Right lobe of liver (tissue), 6 donors: ENCODE results near the gene SH3GL3. TPM values are rescaled to one million over a fixed set of nuclear protein-coding genes. Genes with fewer than 3 reads are reported as not detected.

Experiments
- ATAC-seq, 4 donors: fragments of 200-7000 bp; cut with Tn5 transposase; one replicate each; pipeline ENCODE4 v1.9.1; 2020; ENCODE audit warnings: mild to moderate bottlenecking in 4 of 4, moderate library complexity in 4 of 4
- DNase-seq, 3 donors: peaks; one replicate each; pipeline ENCODE4 v3.0.0-alpha.2; 2020
- H3K27ac ChIP-seq, 3 donors: fragments of 200-600 bp; one replicate each; pipeline ENCODE4 v1.8.0; 2022
- H3K27me3 ChIP-seq, 2 donors: fragments of 200-600 bp; one replicate each; pipeline ENCODE4 v1.8.0; 2022
- H3K36me3 ChIP-seq, 4 donors: fragments of 200-600 bp; sonication (generic) in 1 of 4; one replicate each; pipeline versions ENCODE4 v1.5.1 to v1.8.0; 2017 to 2022; ENCODE audit warnings: control low read depth in 1 of 4
- H3K4me1 ChIP-seq, 4 donors: fragments of 200-600 bp; sonication (generic) in 1 of 4; one replicate each; pipeline versions ENCODE4 v1.5.1 to v1.8.0; 2017 to 2022; ENCODE audit warnings: control low read depth in 1 of 4
- H3K4me3 ChIP-seq, 3 donors: fragments of 200-600 bp; one replicate each; pipeline ENCODE4 v1.8.0; 2022
- H3K9me3 ChIP-seq, 4 donors: fragments of 200-600 bp; sonication (generic) in 1 of 4; one replicate each; pipeline versions ENCODE4 v1.5.1 to v1.8.0; 2017 to 2022; ENCODE audit warnings: control low read depth in 1 of 4
- POLR2A ChIP-seq: fragments of 450-650 bp; IDR thresholded peaks from one replicate; pipeline ENCODE4 v1.6.1; 2017; ENCODE audit warnings: antibody characterized with exemption, mild to moderate bottlenecking
- WGBS: methylation state at CpG from one replicate; pipeline ENCODE4 v1.1.6; 2018; ENCODE audit warnings: low coverage, low lambda C conversion rate; ENCODE audit not compliant: insufficient coverage; ENCODE audit errors: missing lambda C conversion rate; 5-methylcytosine and 5-hydroxymethylcytosine counted together
- intact Hi-C, 2 donors: fragments of 100-400 bp; cut with DNase I; formaldehyde crosslinking; loops; one replicate each; pipeline versions ENCODE4 v1.11.2 to v1.14.1; 2022
- total RNA-seq, 6 experiments: library from RNA; depleted of rRNA in 2 of 6; stranded (reverse); fragments of >200 nt in 2 of 6; fragmentation: NEBNext Ultra II Directional in 3 of 6; extraction: Animal tissue kit (Norgen Biotek cat#: 25700) in 3 of 6; gene quantifications; one replicate each; pipeline versions ENCODE4 v1.1.0 to v1.2.4, GENCODE V29; 2016 to 2023
- TF ChIP-seq, protein P1 (sequence below), 4 donors: fragments of 200-600 bp in 3 of 4; fragments of 450-650 bp in 1 of 4; IDR thresholded peaks; one replicate each; pipeline versions ENCODE4 v1.5.1 to v1.8.0; 2016 to 2022; ENCODE audit warnings: antibody characterized with exemption in 4 of 4, mild to moderate bottlenecking in 2 of 4
- donor health status: DM: no; HTN: yes; CAD: no.
- donor health status: DM: no; HTN: no; CAD: no.
- donor health status: DM: no; HTN: no; CAD: no.
- donor health status: DM: no; HTN: yes; CAD: no.
- donor health status: DM: no; HTN: yes; CAD: no.

The SH3GL3 gene
- total RNA-seq, 6 experiments from 2014 or later = not detected

DNA sequence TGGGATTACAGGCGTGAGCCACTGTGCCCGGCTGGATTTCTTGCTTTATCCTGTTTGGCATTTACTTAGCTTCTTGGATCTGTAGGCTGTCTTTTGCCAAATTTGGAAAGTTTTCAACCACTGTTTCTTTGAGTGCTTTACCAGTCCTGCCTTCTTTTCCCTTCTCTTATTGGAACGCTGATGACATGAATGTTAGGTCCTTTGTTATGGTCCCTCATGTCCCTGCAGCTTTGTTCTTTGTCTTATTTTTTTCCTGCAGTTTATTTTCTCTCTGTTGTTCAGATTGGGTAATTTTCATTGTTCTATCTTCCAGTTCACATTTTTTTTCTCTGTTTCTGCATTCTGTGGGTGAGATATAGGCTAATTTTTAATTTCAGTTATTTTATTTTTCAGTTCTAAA, 25.0 kb downstream of the SH3GL3 start:
- H3K4me1 ChIP-seq = no peaks in the 10 kb centered on the region
- H3K36me3 ChIP-seq = no peaks in the 10 kb centered on the region
- no peaks in the 10 kb centered on the region for H3K9me3 ChIP-seq
- no peak overlapping the region for H3K27ac ChIP-seq
- H3K4me3 ChIP-seq = no peak overlapping the region
- ATAC-seq (no peak), DNase-seq (no peak)
- H3K27me3 ChIP-seq = no peaks in the 10 kb centered on the region
- no peak for TF ChIP-seq POLR2A
- TF ChIP-seq, protein P1, sequence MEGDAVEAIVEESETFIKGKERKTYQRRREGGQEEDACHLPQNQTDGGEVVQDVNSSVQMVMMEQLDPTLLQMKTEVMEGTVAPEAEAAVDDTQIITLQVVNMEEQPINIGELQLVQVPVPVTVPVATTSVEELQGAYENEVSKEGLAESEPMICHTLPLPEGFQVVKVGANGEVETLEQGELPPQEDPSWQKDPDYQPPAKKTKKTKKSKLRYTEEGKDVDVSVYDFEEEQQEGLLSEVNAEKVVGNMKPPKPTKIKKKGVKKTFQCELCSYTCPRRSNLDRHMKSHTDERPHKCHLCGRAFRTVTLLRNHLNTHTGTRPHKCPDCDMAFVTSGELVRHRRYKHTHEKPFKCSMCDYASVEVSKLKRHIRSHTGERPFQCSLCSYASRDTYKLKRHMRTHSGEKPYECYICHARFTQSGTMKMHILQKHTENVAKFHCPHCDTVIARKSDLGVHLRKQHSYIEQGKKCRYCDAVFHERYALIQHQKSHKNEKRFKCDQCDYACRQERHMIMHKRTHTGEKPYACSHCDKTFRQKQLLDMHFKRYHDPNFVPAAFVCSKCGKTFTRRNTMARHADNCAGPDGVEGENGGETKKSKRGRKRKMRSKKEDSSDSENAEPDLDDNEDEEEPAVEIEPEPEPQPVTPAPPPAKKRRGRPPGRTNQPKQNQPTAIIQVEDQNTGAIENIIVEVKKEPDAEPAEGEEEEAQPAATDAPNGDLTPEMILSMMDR (IDR thresholded peaks at IDR 0.05) = no peak
- 53% methylated on average over 3 of the region's 3 CpGs for WGBS
- intact Hi-C loops = no loop called here

DNA sequence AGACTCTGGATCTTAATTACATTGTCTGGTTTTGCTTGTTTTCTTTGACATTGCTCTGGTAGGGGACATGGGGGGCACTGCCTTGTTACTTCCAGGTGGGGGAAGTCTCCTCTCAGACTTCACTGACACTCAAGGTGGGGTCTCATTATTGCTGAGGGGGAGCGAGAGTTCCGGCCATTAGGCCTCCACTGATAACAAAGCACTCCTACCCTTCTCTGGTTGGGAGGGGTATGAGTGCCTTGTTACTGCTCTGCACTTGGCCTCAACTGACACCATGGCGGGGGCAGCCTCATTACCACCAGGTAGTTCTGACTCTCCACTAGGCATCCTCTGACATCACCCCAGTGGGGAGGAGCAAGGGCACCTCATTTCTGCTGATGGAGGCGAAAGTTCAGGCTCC, 25.7 kb downstream of the SH3GL3 start:
- intact Hi-C loops = no loop called here
- TF ChIP-seq POLR2A = no peak
- TF ChIP-seq, protein P1 (IDR thresholded peaks at IDR 0.05) = no peak
- H3K36me3 ChIP-seq = no peaks in the 10 kb centered on the region
- H3K9me3 ChIP-seq = no peaks in the 10 kb centered on the region
- no peaks in the 10 kb centered on the region for H3K27me3 ChIP-seq
- 82% methylated on average over 3 of the region's 4 CpGs for WGBS
- no peak overlapping the region for H3K4me3 ChIP-seq
- no peak overlapping the region for H3K27ac ChIP-seq
- ATAC-seq = no peak
- DNase-seq = no peak
- no peaks in the 10 kb centered on the region for H3K4me1 ChIP-seq

DNA sequence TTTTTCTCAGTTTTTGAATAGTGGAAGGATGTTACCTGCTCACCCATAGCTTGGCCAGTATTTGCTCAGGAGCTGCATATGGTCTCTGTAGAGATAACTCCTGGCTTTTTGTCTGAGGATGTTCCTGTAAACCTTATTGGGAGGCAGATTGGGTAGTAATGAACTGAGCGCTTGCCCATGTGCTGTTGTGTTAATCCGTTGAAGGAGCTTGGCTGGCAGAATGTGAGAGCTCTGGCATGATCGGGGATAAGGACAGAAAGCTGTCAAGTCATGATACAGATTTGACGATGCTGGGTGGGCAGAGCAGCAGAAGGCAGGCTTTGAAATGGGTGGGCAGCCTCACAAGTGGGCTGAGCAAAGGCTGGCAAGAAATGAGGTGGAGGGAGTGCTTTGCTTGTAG, 27.4 kb downstream of the SH3GL3 start:
- H3K4me1 ChIP-seq = no peaks in the 10 kb centered on the region
- no peaks in the 10 kb centered on the region for H3K27me3 ChIP-seq
- no peak for TF ChIP-seq POLR2A
- TF ChIP-seq, protein P1 (IDR thresholded peaks at IDR 0.05) = no peak
- H3K36me3 ChIP-seq = no peaks in the 10 kb centered on the region
- no peak for DNase-seq
- intact Hi-C loops = no loop called here
- WGBS = 55% methylated on average over 4 of the region's 4 CpGs
- no peak overlapping the region for H3K4me3 ChIP-seq
- ATAC-seq = no peak
- H3K9me3 ChIP-seq = no peaks in the 10 kb centered on the region
- no peak overlapping the region for H3K27ac ChIP-seq

DNA sequence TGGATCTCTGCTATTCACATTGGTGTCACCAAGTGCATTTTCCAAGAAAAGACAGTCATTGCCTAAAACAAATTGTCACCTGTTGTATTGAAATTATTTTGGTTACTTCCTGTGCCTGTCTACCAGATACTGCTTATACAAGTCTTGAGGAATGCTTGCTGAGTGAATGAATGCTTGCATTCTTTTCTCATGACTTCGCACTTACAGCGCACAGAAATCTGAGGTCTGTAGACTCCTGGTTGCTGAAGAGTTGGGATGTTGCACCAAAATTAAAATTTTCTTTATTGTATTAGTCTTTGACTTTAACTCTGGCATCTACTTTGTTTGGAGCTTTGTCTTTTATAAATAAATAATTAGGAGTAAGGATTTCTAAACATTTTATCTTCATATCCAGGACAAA, 28.4 kb downstream of the SH3GL3 start:
- Histone ChIP-seq H3K9me3 (no peaks in the 10 kb centered on the region), H3K4me3 (no peak overlapping the region), H3K36me3 (no peaks in the 10 kb centered on the region), H3K4me1 (no peaks in the 10 kb centered on the region), H3K27ac (no peak overlapping the region), H3K27me3 (no peaks in the 10 kb centered on the region)
- intact Hi-C loops = no loop called here
- no peak for DNase-seq
- ATAC-seq = no peak
- 80% methylated on average over 2 of the region's 2 CpGs for WGBS
- TF ChIP-seq POLR2A = no peak
- TF ChIP-seq, protein P1 (IDR thresholded peaks at IDR 0.05) = no peak

- no peaks in the 10 kb centered on the region for H3K4me1 ChIP-seq
- H3K9me3 ChIP-seq = no peaks in the 10 kb centered on the region
- WGBS = 76% methylated on average over 2 of the region's 2 CpGs
- H3K27ac ChIP-seq = no peak overlapping the region
- intact Hi-C loops = no loop called here
- DNase-seq (no peak), ATAC-seq (no peak)
- no peak overlapping the region for H3K4me3 ChIP-seq
- no peak for TF ChIP-seq POLR2A
- TF ChIP-seq, protein P1 (IDR thresholded peaks at IDR 0.05) = no peak
- H3K27me3 ChIP-seq = no peaks in the 10 kb centered on the region
- H3K36me3 ChIP-seq = no peaks in the 10 kb centered on the region
These were observed 28.9 kb downstream of the SH3GL3 start for GRCh38 chr15:83476066-83476465.
